Spleen (tissue), 11 donors: ENCODE results near the gene CFAP45. TPM values are rescaled to one million over a fixed set of nuclear protein-coding genes. Genes with fewer than 3 reads are reported as not detected.

ENCODE experiments used
- DNase-seq: peaks from one replicate; pipeline ENCODE4 v3.0.0-alpha.2; 2020
- H3K27ac ChIP-seq, 8 donors: fragments of 200-600 bp; sonication (generic) in 7 of 8; 1 replicate in 4 of 8; 2 replicates in 4 of 8; pipeline versions ENCODE4 v1.5.0 to v1.8.0; 2016 to 2021; ENCODE audit warnings: inconsistent platforms in 4 of 8, mild to moderate bottlenecking in 4 of 8, moderate library complexity in 1 of 8
- H3K27me3 ChIP-seq, 7 donors: fragments of 200-600 bp; sonication (generic) in 6 of 7; replicated peaks in 1 of 7; 1 replicate in 4 of 7; 2 replicates in 3 of 7; pipeline versions ENCODE4 v1.5.0 to v1.8.0; 2016 to 2021; ENCODE audit warnings: inconsistent platforms in 3 of 7, mild to moderate bottlenecking in 1 of 7
- H3K36me3 ChIP-seq, 6 donors: fragments of 200-600 bp; sonication (generic) in 5 of 6; 1 replicate in 4 of 6; 2 replicates in 2 of 6; pipeline versions ENCODE4 v1.5.0 to v1.8.0; 2016 to 2021; ENCODE audit warnings: inconsistent platforms in 2 of 6
- H3K4me1 ChIP-seq, 6 donors: fragments of 200-600 bp; sonication (generic) in 5 of 6; 1 replicate in 3 of 6; 2 replicates in 3 of 6; pipeline versions ENCODE4 v1.5.0 to v1.8.0; 2016 to 2021; ENCODE audit warnings: inconsistent platforms in 3 of 6
- H3K4me3 ChIP-seq, 8 donors: fragments of 200-600 bp; sonication (generic) in 7 of 8; 1 replicate in 4 of 8; 2 replicates in 4 of 8; pipeline versions ENCODE4 v1.5.0 to v1.8.0; 2016 to 2021; ENCODE audit warnings: inconsistent platforms in 4 of 8, mild to moderate bottlenecking in 4 of 8, moderate library complexity in 2 of 8
- H3K9me3 ChIP-seq, 8 donors: fragments of 200-600 bp; sonication (generic) in 7 of 8; 1 replicate in 4 of 8; 2 replicates in 4 of 8; pipeline versions ENCODE4 v1.5.0 to v1.8.0; 2016 to 2021; ENCODE audit warnings: inconsistent platforms in 4 of 8
- CTCF ChIP-seq, 11 experiments: fragments of 200-600 bp in 7 of 11; fragments of 450-650 bp in 4 of 11; sonication (generic) in 4 of 11; IDR thresholded peaks in 8 of 11; conservative IDR thresholded peaks in 3 of 11; 1 replicate in 7 of 11; 2 replicates in 4 of 11; pipeline versions ENCODE4 v1.4.0 to v1.8.0; 2016 to 2021; ENCODE audit warnings: antibody characterized with exemption in 11 of 11, inconsistent platforms in 4 of 11, mild to moderate bottlenecking in 1 of 11
- POLR2A ChIP-seq, 3 donors: fragments of 450-650 bp; IDR thresholded peaks; one replicate each; pipeline ENCODE4 v1.5.1; 2017; ENCODE audit warnings: antibody characterized with exemption in 3 of 3, mild to moderate bottlenecking in 1 of 3
- POLR2AphosphoS5 ChIP-seq, 3 donors: sonication (generic); formaldehyde crosslinking; IDR thresholded peaks; one replicate each; pipeline ENCODE4 v1.5.1; 2017; ENCODE audit warnings: antibody characterized with exemption in 3 of 3
- WGBS, 5 donors: extraction: QIAGEN DNeasy Blood & Tissue Kit in 3 of 5; methylation state at CpG; one replicate each; pipeline versions ENCODE4 v1.1.5 to v1.1.7; 2013 to 2018; 5-methylcytosine and 5-hydroxymethylcytosine counted together
- intact Hi-C: fragments of 100-400 bp; cut with DNase I; formaldehyde crosslinking; loops from one replicate; pipeline ENCODE4 v1.15.0; 2023; ENCODE audit warnings: low total_unique reads
- polyA plus RNA-seq, 3 donors: library from polyadenylated mRNA; stranded (reverse); fragments of 200-250 nt; gene quantifications; one replicate each; pipeline ENCODE4 v1.2.1, GENCODE V29; 2013
- total RNA-seq, 7 donors: library from RNA; depleted of rRNA in 3 of 7; stranded (reverse); fragments of >200 nt in 3 of 7; fragmentation: NEBNext Ultra II Directional in 4 of 7; extraction: Animal tissue kit (Norgen Biotek cat#: 25700) in 4 of 7; gene quantifications; one replicate each; pipeline versions ENCODE4 v1.1.0 to v1.2.1, GENCODE V29; 2016 to 2021
- donor health status: healthy with polysubstance abuse.
- donor health status: DM: no; HTN: no; CAD: no; lungs with moderate emphysema.
- donor health status: DM: no; HTN: no; CAD: no.
- donor health status: Bipolar disorder and iron deficiency.
- donor health status: healthy.
- donor health status: DM: no; HTN: no; CAD: no.
- donor health status: DM: yes; HTN: yes; CAD: no.

CFAP45 gene
- total and polyA plus RNA-seq, 10 donors: 0.58 to 3.0 (median 1.9) TPM

DNA sequence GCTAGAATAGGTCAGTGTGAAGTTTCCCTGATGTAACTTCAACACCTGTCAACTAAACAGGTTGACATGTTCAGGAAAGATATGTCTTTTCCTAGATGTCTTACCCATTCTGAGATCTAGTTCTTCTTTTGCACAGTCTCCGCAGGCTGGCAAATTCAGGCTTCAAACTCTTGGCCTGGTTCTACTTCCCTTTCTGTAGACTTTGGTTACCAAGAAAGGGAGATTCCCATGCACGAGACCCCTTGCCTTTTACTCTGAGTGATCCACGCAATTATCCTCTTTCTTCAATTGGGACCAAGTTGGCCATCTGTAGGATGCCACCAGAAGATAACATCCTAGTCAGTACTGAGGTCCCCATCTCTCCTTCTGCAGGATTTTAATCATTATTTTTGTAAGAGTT lies 2.0 kb downstream of the CFAP45 start:
- Histone ChIP-seq H3K27ac (peak overlapping the region in 2 of 8 donors; percentile 6 to 30), H3K27me3 (no peaks in the 10 kb centered on the region), H3K9me3 (no peaks in the 10 kb centered on the region), H3K4me1 (peaks cover 6 to 70% (median 31%) of the 10 kb centered on the region in 6 donors), H3K36me3 (no peaks in the 10 kb centered on the region), H3K4me3 (no peak overlapping the region)
- intact Hi-C loops: no loop called here
- no peak for DNase-seq
- 45 to 70% (median 48%) methylated on average over 3 of the region's 3 CpGs for WGBS, 5 donors
- TF ChIP-seq POLR2AphosphoS5 (IDR thresholded peaks at IDR 0.05) (no peak), CTCF (IDR thresholded peaks at IDR 0.05 in 8 of 11, conservative IDR thresholded peaks at IDR 0.05 in 3 of 11) (no peak), POLR2A (IDR thresholded peaks at IDR 0.05) (no peak)

GRCh38 chr1:159896546-159896930 lies 3.4 kb downstream of the CFAP45 start:
- Histone ChIP-seq H3K4me1 (peaks cover 6 to 72% (median 33%) of the 10 kb centered on the region in 6 donors), H3K27me3 (no peaks in the 10 kb centered on the region), H3K4me3 (peak overlapping the region in 1 of 8 donors; percentile 4), H3K36me3 (no peaks in the 10 kb centered on the region), H3K27ac (peak overlapping the region in 7 of 8 donors; percentile 66 to 84 (median 75)), H3K9me3 (no peaks in the 10 kb centered on the region)
- intact Hi-C loops: no loop called here
- no peak for TF ChIP-seq CTCF (IDR thresholded peaks at IDR 0.05 in 8 of 11, conservative IDR thresholded peaks at IDR 0.05 in 3 of 11)
- TF ChIP-seq POLR2A (IDR thresholded peaks at IDR 0.05): no peak
- no peak for TF ChIP-seq POLR2AphosphoS5 (IDR thresholded peaks at IDR 0.05)
- 75 to 85% (median 76%) methylated on average over 3 of the region's 3 CpGs for WGBS, 5 donors
- DNase-seq: no peak

DNA sequence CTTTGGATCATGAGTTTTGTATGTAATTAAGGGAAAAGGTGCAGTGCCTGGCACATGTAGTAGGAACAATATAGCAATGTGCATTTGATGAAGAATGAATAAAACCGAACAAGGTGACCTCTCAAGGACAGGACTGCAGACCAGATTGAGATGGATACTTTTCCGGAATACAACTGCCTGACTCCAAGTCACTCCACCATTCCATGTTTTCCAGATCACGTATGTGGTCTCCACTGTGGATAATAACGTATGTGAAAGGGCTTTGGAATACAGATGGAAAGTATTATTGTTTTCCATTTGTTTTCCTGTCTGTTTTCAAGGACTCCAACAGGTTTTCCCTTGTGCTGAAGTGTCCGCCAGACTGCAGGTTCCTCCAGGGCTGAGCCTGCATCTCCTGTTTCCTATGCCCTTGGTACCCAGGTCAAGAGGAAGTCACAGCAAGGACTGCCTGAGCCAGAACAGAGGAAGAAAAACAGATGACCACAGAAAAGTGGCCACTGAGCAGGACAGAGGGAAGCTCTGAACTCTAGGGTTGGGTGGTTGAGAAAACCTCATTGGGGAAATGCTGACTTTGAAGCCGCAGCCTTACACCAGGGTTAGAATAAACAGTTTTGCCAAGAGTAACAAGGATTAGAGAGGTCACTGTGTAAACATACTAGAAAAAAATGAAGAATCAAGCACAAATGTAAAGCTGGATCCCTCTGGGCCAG lies 4.0 kb downstream of the CFAP45 start:
- peak in 1 of 3 donors; percentile 33 for TF ChIP-seq POLR2A (IDR thresholded peaks at IDR 0.05)
- TF ChIP-seq CTCF (IDR thresholded peaks at IDR 0.05 in 8 of 11, conservative IDR thresholded peaks at IDR 0.05 in 3 of 11): peak in 1 of 11 experiments; percentile 3
- TF ChIP-seq POLR2AphosphoS5 (IDR thresholded peaks at IDR 0.05): peak in 2 of 3 donors; percentile 63 to 85
- Histone ChIP-seq H3K4me3 (peak overlapping the region in 1 of 8 donors; percentile 4), H3K27ac (peak overlapping the region in 7 of 8 donors; percentile 66 to 84 (median 75)), H3K27me3 (no peaks in the 10 kb centered on the region), H3K36me3 (no peaks in the 10 kb centered on the region), H3K9me3 (no peaks in the 10 kb centered on the region), H3K4me1 (peaks cover 11 to 72% (median 39%) of the 10 kb centered on the region in 6 donors)
- intact Hi-C loops: no loop called here
- no peak for DNase-seq
- 61 to 73% (median 68%) methylated on average over 6 of the region's 6 CpGs for WGBS, 5 donors

GRCh38 chr1:159895286-159895685 lies 4.7 kb downstream of the CFAP45 start:
- intact Hi-C loops: no loop called here
- Histone ChIP-seq H3K36me3 (no peaks in the 10 kb centered on the region), H3K27me3 (no peaks in the 10 kb centered on the region), H3K4me3 (no peak overlapping the region), H3K4me1 (peaks cover 16 to 72% (median 43%) of the 10 kb centered on the region in 6 donors), H3K9me3 (no peaks in the 10 kb centered on the region), H3K27ac (peak overlapping the region in 7 of 8 donors; percentile 66 to 84 (median 75))
- DNase-seq: no peak
- 72 to 93% (median 79%) methylated on average over 3 of the region's 3 CpGs for WGBS, 5 donors
- TF ChIP-seq CTCF (IDR thresholded peaks at IDR 0.05 in 8 of 11, conservative IDR thresholded peaks at IDR 0.05 in 3 of 11) (no peak), POLR2AphosphoS5 (IDR thresholded peaks at IDR 0.05) (no peak), POLR2A (IDR thresholded peaks at IDR 0.05) (no peak)
